Stimulated activated CD4-positive, alpha-beta T cell treated with anti-CD3 and anti-CD28 coated beads, TNF-alpha, amount 100 ng/mL, for 4 hours (primary cell): ENCODE data around the gene HMGN3.

Experiments
- DNase-seq, 3 experiments: peaks; one replicate each; pipeline ENCODE4 v3.0.0-alpha.2; 2020; ENCODE audit warnings: low read depth in 3 of 3

HMGN3 gene

GRCh38 chr6:79232696-79233462 lies 1.6 kb downstream of the HMGN3 start:
- DNase-seq, result no peak

- DNase-seq, result no peak
Measured at GRCh38 chr6:79231666-79232065, 2.8 kb downstream of the HMGN3 start.

GRCh38 chr6:79231101-79231500 lies 3.4 kb downstream of the HMGN3 start:
- no peak for DNase-seq

- DNase-seq, result no peak
Measured at GRCh38 chr6:79230149-79230548, 4.3 kb downstream of the HMGN3 start.

- DNase-seq, result no peak
Measured at GRCh38 chr6:79227445-79227844, 7.0 kb downstream of the HMGN3 start.

- no peak for DNase-seq
Measured at GRCh38 chr6:79226660-79227059, 7.8 kb downstream of the HMGN3 start.

- no peak for DNase-seq
Measured at GRCh38 chr6:79225717-79226599, 8.5 kb downstream of the HMGN3 start.

GRCh38 chr6:79223611-79224404 lies 10.7 kb downstream of the HMGN3 start:
- DNase-seq, result no peak

- no peak for DNase-seq
Measured at GRCh38 chr6:79215213-79215824, 19.2 kb downstream of the HMGN3 start.

- no peak for DNase-seq
Measured at GRCh38 chr6:79212859-79213258, 21.6 kb downstream of the HMGN3 start.

- DNase-seq, result no peak
Measured at GRCh38 chr6:79208816-79209215, 25.7 kb downstream of the HMGN3 start.

GRCh38 chr6:79203753-79204253 lies 30.7 kb downstream of the HMGN3 start:
- no peak for DNase-seq

- no peak for DNase-seq
Measured at GRCh38 chr6:79202556-79202955, 31.9 kb downstream of the HMGN3 start.

GRCh38 chr6:79201983-79202382 lies 32.5 kb downstream of the HMGN3 start:
- no peak for DNase-seq

- DNase-seq, result no peak
Measured at GRCh38 chr6:79201143-79201542, 33.3 kb downstream of the HMGN3 start.

GRCh38 chr6:79196912-79197311 lies 37.6 kb downstream of the HMGN3 start:
- no peak for DNase-seq

- DNase-seq, result no peak
Measured at GRCh38 chr6:79193971-79194370, 40.5 kb downstream of the HMGN3 start.

- DNase-seq, result no peak
Measured at GRCh38 chr6:79189760-79190350, 44.6 kb downstream of the HMGN3 start.

- DNase-seq, result no peak
Measured at GRCh38 chr6:79188885-79189480, 45.5 kb downstream of the HMGN3 start.

- DNase-seq, result no peak
Measured at GRCh38 chr6:79188107-79188506, 46.4 kb downstream of the HMGN3 start.

GRCh38 chr6:79186564-79186963 lies 47.9 kb downstream of the HMGN3 start:
- DNase-seq, result no peak
